ENCODE measurements around the gene ELAVL2. TPM values are rescaled to one million over a fixed set of nuclear protein-coding genes. Genes with fewer than 3 reads are reported as not detected.

The ELAVL2 gene
- total and polyA plus RNA-seq, 9 of the 15 experiments (the other 6 are each of a cell fraction or from before 2014, with no cell fraction given): not detected

DNA sequence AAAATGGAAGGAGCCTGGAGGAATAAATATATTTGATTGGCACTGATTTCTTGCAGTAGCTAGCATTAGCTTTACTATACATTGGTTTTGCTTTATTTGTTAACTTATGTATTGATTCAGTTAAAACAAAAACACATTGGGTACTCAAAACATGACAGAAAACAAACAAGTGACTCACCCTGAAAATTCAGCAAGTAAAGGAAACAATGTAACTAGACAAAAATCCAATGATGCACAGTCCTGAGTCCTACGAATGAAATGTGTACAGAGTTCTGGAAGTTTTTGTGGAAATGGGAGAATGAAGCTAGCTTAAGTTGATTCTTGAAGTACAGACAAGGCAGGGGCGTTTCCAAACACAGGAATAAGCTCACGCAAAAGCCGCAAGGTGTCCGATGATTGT lies 175.0 kb downstream of the ELAVL2 start:
- POLR2A ChIA-PET: no interaction called here
- no peaks in the 10 kb centered on the region for H3K36me3 ChIP-seq (ENCODE audit: control insufficient read depth, insufficient read depth, low read length)
- no peak overlapping the region for H3K4me3 ChIP-seq
- in situ Hi-C loops (cut with MboI) (no loop called here), intact Hi-C loops (cut with micrococcal nuclease) (no loop called here)
- no peak overlapping the region for H3K9ac ChIP-seq (ENCODE audit: insufficient read depth in 1 of 2, low read depth in 2 of 2, low read length in 2 of 2)
- WGBS (ENCODE audit: insufficient coverage, low coverage, missing lambda C conversion rate): no CpG with 5 or more reads among the region's 5 CpGs
- H3K9me3 ChIP-seq (replicated peaks; ENCODE audit: control insufficient read depth, insufficient read depth, low read depth, low read length): no peaks in the 10 kb centered on the region
- no peaks in the 10 kb centered on the region for H3K4me1 ChIP-seq (replicated peaks in 1 of 2; ENCODE audit: control insufficient read depth in 2 of 2, insufficient read depth in 2 of 2, low read length in 2 of 2)
- no peak for DNase-seq (ENCODE audit: extremely low read depth in 1 of 4, low spot score in 3 of 4)
- FAIRE-seq: no peak
- H3K27me3 ChIP-seq (ENCODE audit: control insufficient read depth in 2 of 2, insufficient read depth in 2 of 2, low read length in 2 of 2): no peaks in the 10 kb centered on the region
- H2AFZ ChIP-seq (ENCODE audit: low read depth, low read length): no peak overlapping the region
- no peak for ATAC-seq
- H3K9me1 ChIP-seq (ENCODE audit: control insufficient read depth, insufficient read depth, low read length): no peaks in the 10 kb centered on the region
- no peaks in the 10 kb centered on the region for H3K79me2 ChIP-seq (ENCODE audit: control insufficient read depth, insufficient read depth, low read length)
- no TSS peak for BruUV-seq (replicated peaks)
- no peak overlapping the region for H3K4me2 ChIP-seq (ENCODE audit: insufficient read depth, low read length)
- CTCF ChIA-PET (ENCODE audit: low intra/inter-chr PET ratio): no interaction called here
- H4K20me1 ChIP-seq (replicated peaks; ENCODE audit: control insufficient read depth, insufficient read depth, low read length): no peaks in the 10 kb centered on the region
- no peak overlapping the region for H3K27ac ChIP-seq (ENCODE audit: extremely low read depth, low read depth, low read length)
- TF ChIP-seq HNRNPL (IDR thresholded peaks at IDR 0.05; ENCODE audit: low read depth, low read length) (no peak), FOXJ2 (tag; IDR thresholded peaks at IDR 0.05) (no peak), TRIM28 (IDR thresholded peaks at IDR 0.05) (no peak), PYGO2 (tag; IDR thresholded peaks at IDR 0.05) (no peak), C11orf30 (IDR thresholded peaks at IDR 0.05; ENCODE audit: low read depth) (no peak), MAFG (tag; conservative IDR thresholded peaks at IDR 0.05) (no peak), ZNF551 (CRISPR knock-in tag; IDR thresholded peaks at IDR 0.05) (no peak), TAF15 (IDR thresholded peaks at IDR 0.05; ENCODE audit: low read depth, low read length) (no peak), SAP30 (IDR thresholded peaks at IDR 0.05; ENCODE audit: borderline replicate concordance, insufficient read depth, low read depth, low read length, poor library complexity, severe bottlenecking) (no peak)
- TF ChIP-seq, protein P1, sequence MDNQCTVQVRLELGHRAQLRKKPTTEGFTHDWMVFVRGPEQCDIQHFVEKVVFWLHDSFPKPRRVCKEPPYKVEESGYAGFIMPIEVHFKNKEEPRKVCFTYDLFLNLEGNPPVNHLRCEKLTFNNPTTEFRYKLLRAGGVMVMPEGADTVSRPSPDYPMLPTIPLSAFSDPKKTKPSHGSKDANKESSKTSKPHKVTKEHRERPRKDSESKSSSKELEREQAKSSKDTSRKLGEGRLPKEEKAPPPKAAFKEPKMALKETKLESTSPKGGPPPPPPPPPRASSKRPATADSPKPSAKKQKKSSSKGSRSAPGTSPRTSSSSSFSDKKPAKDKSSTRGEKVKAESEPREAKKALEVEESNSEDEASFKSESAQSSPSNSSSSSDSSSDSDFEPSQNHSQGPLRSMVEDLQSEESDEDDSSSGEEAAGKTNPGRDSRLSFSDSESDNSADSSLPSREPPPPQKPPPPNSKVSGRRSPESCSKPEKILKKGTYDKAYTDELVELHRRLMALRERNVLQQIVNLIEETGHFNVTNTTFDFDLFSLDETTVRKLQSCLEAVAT (IDR thresholded peaks at IDR 0.05): no peak
